Hematopoietic multipotent progenitor cell treated with erythropoietin and hydrocortisone succinate and interleukin-3 and kit ligand, for 4 days (in vitro differentiated cells): ENCODE data around the gene OXNAD1.

Experiments used
- DNase-seq: peaks from one replicate; pipeline ENCODE4 v3.0.0-alpha.2; 2015

OXNAD1 gene

GRCh38 chr3:16248556-16248955 is 16.5 kb upstream of the OXNAD1 start:
- no peak for DNase-seq

GRCh38 chr3:16249336-16249735 is 15.7 kb upstream of the OXNAD1 start:
- DNase-seq, result peak; percentile 56

- no peak for DNase-seq
Measured at GRCh38 chr3:16249886-16250285, 15.1 kb upstream of the OXNAD1 start.

- no peak for DNase-seq
Measured at GRCh38 chr3:16251316-16252085, 13.5 kb upstream of the OXNAD1 start.

- DNase-seq, result no peak
Measured at GRCh38 chr3:16252243-16252978, 12.6 kb upstream of the OXNAD1 start.

GRCh38 chr3:16252988-16253387 is 12.0 kb upstream of the OXNAD1 start:
- DNase-seq, result no peak

GRCh38 chr3:16253601-16254000 is 11.4 kb upstream of the OXNAD1 start:
- DNase-seq, result peak; percentile 28

- no peak for DNase-seq
Measured at GRCh38 chr3:16254916-16255315, 10.1 kb upstream of the OXNAD1 start.

- DNase-seq, result no peak
Measured at GRCh38 chr3:16255326-16255725, 9.7 kb upstream of the OXNAD1 start.

- no peak for DNase-seq
Measured at GRCh38 chr3:16255726-16256125, 9.3 kb upstream of the OXNAD1 start.

GRCh38 chr3:16257309-16257708 is 7.7 kb upstream of the OXNAD1 start:
- no peak for DNase-seq

GRCh38 chr3:16258177-16258576 is 6.8 kb upstream of the OXNAD1 start:
- no peak for DNase-seq

- DNase-seq, result no peak
Measured at GRCh38 chr3:16258866-16259265, 6.1 kb upstream of the OXNAD1 start.

- DNase-seq, result no peak
Measured at GRCh38 chr3:16260046-16260445, 5.0 kb upstream of the OXNAD1 start.

- no peak for DNase-seq
Measured at GRCh38 chr3:16262174-16262573, 2.8 kb upstream of the OXNAD1 start.

- DNase-seq, result peak; percentile 23
Measured at GRCh38 chr3:16264174-16264707, 771 bp upstream of the OXNAD1 start.

GRCh38 chr3:16265455-16265786 is 409 bp downstream of the OXNAD1 start:
- no peak for DNase-seq

GRCh38 chr3:16266714-16267113 is 1.7 kb downstream of the OXNAD1 start:
- DNase-seq, result no peak

- DNase-seq, result no peak
Measured at GRCh38 chr3:16270855-16271254, 5.8 kb downstream of the OXNAD1 start.

- DNase-seq, result no peak
Measured at GRCh38 chr3:16272588-16272987, 7.6 kb downstream of the OXNAD1 start.

GRCh38 chr3:16273867-16274266 is 8.9 kb downstream of the OXNAD1 start:
- no peak for DNase-seq

GRCh38 chr3:16277471-16277870 is 12.5 kb downstream of the OXNAD1 start:
- no peak for DNase-seq

GRCh38 chr3:16279010-16279801 is 14.2 kb downstream of the OXNAD1 start:
- DNase-seq, result no peak

GRCh38 chr3:16280671-16281070 is 15.7 kb downstream of the OXNAD1 start:
- DNase-seq, result no peak
